NCI-H510A treated with DMSO at 0.1 percent for 48 hours (cell line): Measurements from ENCODE around the gene UBE2I.

Experiments used
- DNase-seq: peaks from one replicate; lab custom pipeline; 2025; lab: John Stamatoyannopoulos, UW

The UBE2I gene

DNA sequence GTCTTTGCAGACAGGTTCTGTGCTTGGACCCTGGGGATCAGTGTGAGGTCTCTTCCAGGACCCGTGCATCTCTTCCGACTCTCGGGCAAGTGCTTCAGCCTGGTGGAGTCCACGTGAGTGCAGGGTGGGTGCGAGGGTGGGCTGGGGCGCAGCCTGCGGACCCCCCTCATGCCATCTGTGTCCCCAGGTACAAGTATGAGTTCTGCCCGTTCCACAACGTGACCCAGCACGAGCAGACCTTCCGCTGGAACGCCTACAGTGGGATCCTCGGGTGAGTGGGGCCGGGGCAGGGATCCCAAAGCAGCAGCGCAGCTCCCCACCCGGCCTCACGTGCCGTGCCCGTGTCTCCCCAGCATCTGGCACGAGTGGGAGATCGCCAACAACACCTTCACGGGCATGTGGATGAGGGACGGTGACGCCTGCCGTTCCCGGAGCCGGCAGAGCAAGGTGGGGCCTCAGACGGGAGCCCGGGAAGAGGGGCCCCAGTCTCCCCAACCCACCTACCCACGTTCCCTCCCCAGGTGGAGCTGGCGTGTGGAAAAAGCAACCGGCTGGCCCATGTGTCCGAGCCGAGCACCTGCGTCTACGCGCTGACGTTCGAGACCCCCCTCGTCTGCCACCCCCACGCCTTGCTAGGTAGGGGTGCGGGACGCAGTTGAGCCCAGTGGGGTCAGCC lies 52.4 kb downstream of the UBE2I start:
- DNase-seq, result no peak

DNA sequence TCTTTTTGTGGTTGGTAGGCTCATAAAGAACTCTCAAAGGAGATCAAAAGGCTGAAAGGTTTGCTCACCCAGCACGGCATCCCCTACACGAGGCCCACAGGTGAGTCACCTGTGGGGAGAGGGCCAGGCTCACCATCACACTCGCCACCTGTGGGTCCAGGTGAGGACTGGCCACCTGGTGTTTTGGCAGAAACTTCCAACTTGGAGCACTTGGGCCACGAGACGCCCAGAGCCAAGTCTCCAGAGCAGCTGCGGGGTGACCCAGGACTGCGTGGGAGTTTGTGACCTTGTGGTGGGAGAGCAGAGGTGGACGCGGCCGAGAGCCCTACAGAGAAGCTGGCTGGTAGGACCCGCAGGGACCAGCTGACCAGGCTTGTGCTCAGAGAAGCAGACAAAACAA lies 53.4 kb downstream of the UBE2I start:
- no peak for DNase-seq

DNA sequence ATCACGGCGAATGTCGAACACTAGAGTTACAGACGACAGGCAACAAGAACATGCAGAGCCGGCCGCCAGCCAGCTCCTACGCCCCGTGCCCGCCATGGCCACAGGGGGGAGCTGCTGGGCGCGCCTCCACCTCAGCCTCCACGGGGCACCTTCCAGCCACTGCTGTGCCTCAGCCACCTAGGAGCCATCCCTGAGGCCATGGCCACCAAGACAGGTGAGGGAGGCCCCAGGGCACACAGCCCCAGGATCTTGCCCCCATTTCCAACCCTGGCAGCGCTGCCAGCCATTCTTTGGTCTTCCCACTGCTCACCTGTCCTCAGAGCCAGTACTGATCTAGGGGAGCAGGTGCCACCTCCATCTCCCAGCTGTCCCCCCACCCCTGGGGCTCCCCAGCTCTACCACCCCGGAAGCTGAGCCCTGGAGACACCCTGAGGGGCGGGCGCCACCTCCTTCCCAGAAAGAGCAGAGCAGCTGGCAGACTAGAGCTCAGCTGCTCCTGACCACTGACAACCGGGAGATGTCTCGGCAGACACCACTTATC lies 54.1 kb downstream of the UBE2I start:
- DNase-seq, result peak; percentile 34

DNA sequence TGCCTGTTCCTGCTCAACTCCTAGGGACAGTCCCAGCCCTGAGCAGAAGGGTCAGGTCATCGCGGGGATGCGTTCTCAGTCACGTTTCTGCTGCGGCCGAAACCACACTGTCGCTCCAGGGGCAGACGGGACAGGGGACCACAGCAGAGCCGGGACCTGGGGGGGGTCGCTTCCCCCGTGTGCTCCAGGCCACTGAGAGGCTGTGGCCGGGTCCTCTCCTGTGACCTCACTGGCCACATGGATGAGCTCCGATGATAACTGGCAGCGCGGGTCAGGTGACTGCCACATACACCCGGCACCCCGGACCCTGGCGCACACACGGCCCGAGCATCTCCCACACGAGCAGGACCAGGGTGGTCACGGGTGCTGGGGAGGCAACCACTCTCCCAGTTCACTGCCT lies 55.1 kb downstream of the UBE2I start:
- DNase-seq, result no peak

DNA sequence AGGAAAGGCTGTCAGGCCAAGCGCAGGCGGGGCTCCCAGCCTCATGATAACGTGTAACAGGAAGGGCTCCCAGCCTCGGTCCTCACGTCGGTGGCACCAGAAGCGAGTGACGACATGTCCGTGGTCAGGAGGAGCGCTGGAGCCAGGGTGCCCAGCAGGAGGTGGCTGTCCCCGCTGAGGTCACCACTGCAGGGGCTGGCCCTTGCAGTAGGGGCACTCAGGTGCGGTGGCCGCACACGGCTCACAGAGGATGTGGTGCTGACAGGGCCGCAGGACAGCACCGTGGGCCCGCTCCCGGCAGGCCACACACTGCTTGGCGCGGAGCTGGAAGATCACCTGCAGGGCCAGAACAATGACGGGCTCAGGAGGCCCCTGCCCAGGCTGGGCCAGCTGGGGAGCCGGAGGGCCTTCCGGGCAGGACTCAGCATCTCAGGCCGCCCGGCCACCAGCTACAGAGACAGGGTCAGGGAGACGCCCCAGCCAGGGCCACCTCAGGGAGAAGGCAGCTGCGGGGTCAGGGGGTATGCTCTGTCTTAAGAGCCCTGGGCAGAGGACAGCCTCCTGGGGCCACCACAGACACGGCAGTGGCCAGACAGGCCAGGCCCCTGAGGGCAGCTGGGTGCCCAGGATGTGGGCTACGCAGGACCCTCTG lies 56.8 kb downstream of the UBE2I start:
- no peak for DNase-seq

DNA sequence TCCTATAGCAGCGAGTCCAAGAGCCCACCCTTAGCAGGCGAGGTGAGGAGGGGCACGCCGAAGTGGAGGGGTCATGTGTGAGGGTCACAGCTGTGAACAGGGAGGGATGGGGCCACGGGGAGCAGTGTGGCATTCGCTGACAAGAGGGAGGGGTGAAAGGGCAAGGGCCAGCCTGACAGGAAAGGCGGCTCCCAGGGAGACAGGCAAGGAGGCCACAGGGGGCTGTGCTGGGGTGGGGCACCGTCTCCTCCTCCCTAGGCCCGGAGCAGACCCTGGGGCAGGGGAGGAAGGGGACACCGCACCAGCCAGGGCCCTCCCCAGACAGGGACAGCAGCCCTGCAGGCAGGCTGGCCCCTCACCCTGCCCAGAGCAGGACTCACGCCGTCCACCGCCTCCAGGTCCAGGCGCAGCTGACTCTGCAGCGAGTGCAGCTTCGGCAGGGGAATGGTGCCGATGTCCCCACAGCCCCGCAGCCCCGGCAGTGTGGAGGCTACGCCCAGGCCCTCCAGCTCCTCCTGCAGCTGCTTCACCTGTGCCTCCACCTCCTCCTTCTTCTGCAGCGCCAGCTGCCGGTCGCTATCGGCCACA lies 57.4 kb downstream of the UBE2I start:
- peak; percentile 74 for DNase-seq

DNA sequence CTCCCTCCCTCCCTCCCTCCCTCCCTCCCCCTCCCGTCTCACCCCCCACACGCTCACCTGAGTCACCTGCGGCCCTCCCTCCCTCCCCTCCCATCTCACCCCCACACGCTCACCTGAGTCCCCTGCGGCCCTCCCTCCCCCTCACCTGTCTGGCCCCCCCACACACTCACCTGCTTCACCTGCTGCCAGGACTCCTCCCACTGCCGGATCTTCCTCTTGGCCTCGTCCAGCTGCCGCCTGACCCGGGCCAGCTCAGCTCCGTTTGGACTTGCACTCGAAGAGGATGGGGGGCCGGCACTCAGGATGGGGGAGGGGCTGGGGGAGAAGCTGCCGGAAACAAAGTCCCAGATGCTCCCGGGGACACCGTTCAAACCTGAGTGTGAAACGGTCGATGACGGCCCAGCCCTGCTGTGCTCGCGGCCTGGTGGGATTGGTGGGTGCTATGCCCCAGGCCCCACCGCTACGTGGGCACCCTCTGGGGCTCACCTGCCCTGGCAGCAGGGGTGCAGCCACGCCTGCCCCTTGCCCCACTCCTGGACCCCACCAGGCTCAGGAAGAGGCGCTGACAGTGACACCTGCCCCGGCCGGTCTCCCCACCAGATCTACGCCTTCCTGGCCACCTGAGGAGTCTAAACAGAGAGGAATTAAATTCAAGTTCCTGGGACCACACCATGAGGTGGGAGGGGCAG lies 58.2 kb downstream of the UBE2I start:
- peak; percentile 85 for DNase-seq

DNA sequence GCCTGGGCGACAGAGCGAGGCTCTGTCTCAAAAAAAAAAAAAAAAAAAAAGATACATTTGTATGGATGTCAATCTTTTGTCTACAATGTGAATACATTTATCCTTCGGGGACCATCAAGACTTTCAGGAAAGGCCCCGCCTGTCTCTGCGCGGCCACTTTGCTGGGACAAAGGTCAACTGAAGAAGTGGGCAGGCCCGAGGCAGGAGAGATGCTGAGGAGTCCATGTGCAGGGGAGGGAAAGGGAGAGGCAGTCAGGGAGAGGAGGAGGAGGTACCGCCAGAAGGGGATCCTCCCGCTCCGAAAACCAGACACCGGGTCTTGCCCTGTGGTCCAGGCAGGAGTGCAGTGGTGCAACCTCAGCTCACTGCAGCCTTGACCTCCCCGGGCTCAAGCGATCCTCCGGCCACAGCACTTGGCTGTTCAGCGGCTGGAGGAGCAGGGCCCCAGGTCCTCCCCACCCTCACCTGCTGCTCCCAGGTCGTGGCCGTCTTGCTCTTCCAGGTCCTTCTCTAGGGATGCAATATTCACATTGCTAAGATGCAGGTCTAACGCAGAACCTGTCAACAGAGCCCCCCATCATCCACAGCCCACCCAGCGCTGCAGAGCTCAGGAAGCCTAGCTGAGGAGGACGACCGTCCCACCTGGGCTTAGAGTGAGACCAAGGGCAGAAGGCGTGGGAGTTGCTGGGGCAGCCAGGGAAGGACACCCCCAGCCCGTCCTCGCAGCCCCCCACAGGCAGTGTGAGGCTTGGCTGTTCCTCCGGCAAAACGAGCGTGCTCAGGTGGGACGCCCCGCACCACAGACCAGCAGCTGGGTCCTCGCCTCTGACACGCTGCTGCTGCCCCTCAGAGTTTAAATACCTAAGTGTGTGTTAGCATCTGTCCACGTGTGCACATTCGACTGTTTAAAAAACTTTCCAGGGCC lies 61.9 kb downstream of the UBE2I start:
- DNase-seq, result no peak

DNA sequence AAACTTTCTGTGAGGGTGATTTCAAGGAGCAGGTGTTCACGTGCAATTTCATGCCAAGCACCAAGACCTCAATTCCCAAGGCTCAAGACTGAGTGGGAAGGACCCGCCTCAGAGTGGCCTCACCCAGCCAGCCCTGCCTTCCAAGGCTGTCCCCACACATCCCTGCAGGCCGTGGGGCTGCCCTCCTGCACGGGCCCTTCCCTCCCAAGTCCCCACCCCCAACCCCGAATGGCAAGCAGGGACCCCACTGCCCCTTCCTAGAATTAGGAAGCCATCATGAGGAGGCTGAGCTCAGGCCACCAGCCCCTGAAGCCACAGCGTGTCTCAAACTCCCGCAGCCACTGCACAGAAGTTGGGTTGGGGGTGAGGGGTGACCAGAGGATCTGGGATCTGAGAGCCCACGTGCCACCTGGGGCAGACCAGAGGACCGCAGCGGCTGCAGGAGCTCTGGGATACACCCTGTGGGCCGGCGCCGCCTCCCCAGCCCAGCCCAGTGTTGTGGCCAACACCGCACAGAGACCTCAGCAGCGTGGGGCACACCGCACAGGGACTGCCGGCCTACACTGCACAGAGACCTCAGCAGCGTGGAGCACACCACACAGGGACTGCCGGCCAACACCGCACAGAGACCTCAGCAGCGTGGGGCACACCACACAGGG lies 63.0 kb downstream of the UBE2I start:
- no peak for DNase-seq

DNA sequence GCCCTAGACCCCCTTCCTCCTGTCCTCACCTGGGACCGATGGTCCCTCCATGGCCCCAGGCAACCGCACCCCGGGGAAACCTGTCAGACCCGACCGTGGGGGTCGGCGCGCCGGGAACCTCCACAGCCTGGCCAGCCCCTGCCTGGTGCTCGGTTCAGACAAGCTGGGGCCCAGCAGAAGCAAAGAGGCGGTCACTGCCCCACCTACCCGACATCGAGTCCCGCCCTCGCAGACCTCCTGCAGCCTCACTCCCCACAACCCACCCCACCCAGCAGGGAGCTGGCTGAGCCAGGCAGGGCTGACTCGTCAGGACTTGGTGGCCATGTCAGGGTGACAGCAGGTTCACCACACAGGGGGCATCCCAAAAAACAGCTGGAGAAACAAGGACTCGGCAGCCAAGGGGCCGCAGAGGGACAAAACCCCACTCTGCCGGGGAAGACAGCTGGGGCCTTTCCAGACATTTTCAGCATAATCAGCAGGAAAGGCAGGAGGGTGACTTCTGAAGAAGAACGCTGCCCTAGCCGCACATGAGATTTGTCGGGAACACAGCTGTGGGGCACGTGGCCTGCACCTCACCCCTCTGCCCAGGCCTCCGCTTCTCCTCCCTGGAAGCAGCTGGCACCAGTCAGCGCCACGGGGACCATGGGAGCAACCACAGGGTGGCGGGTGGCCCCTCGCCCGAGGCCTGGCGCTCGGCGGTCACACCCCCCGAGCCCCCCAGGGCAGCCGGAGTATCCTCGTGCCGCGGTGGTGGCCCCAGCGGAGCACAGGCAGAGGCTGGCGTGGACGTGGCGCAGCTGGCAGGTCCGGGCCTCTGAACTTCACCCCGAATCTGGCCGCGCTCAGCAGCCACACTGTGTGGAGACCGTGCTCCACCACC lies 65.2 kb downstream of the UBE2I start:
- no peak for DNase-seq

DNA sequence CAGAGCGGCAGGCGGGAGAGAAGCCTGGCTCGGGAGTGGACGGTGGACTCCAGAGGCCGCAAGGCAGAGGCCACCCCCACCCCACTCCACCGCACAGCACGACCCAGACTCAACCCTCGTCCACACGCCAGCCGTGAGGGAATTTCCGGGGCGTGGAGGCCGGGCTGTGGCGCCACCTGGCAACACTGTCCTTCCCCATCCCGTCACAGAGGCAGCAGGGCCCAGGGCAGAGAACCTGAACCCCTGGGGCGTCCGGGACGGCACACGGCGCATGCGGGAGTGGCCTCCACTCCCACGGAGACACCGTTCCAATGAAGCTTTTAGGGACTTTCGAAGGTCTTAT lies 65.8 kb downstream of the UBE2I start:
- DNase-seq, result no peak

DNA sequence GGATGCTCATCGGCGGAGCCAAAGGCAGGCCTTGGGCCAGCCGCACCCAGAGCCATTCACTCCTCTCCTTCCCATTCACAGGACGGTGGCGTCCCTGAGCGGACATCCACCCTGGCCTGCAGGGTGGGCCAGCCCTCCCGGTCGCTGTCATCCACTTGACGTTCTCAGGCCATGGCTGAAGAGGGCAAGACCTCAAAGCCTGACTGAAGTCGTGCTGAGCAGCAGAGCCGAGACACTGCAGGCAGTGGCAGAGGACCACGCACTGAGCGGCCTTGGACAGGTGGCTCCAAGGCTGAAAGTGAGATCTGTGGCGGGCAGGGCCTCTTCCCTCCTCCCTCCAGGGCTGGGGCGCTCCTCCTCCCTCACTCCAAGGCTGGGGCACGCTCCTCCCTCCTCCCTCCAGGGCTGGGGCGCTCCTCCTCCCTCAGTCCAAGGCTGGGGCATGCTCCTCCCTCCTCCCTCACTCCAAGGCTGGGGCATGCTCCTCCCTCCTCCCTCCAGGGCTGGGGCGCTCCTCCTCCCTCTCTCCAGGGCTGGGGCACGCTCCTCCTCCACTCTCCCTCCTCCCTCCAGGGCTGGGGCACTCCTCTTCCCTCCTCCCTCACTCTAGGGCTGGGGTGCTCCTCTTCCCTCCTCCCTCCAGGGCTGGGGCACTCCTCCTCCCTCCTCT lies 66.4 kb downstream of the UBE2I start:
- no peak for DNase-seq
